HL-60/S4 treated with phorbol 12-myristate 13-acetate at 8.2 ng/mL for 4 days and 3 days (cell line): ENCODE measurements around the gene FAM234B.
"Not testable (repeated sequence)": the region's sequence is repeated elsewhere in the genome, so short reads cannot be mapped to it uniquely, and the experiment has no call there.

Experiments used
- in situ Hi-C: fragments of 300-500 bp; cut with MboI; formaldehyde crosslinking; loops from 2 replicates; pipeline ENCODE4 v1.15.0; 2022; ENCODE audit warnings: low sequenced_read_pairs

Gene FAM234B

GRCh38 chr12:13022851-13023271 lies 21.3 kb upstream of the FAM234B start:
- in situ Hi-C loops = no loop called here

DNA sequence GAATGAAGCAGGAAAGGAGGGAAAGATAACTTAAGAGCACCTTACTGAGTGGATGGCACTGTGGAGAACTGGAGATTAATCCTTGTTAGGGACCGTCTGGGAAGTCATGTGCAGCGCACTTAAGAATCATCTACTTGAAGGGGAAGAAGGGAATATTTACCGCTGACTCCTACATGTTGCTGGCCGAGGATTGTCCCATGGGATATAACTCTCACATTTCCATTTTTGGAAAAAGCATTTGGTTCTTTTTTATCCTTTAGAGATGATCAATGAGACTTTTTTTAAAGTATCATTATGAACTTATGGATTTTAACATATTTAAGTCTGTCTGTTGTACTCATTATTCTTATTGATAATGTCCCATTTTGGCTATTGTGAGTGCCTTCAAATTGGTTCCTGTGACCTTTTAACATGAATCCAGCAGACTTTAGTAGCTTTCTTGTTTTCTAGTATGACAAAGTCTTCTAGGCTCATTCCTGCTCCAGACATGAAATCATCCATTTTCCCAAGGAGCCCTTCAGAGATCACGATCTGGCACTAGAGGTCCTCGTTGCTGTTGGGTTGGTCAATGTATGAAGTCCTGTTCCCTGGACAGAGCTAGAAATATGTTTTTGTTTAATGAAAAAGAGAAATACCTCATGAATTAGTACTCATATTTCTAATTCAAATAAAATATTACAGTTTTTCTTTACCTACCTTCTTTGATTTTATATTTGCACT lies 20.2 kb upstream of the FAM234B start:
- in situ Hi-C loops = no loop called here

- in situ Hi-C loops = no loop called here
These were observed 19.7 kb upstream of the FAM234B start for GRCh38 chr12:13024531-13024916.

DNA sequence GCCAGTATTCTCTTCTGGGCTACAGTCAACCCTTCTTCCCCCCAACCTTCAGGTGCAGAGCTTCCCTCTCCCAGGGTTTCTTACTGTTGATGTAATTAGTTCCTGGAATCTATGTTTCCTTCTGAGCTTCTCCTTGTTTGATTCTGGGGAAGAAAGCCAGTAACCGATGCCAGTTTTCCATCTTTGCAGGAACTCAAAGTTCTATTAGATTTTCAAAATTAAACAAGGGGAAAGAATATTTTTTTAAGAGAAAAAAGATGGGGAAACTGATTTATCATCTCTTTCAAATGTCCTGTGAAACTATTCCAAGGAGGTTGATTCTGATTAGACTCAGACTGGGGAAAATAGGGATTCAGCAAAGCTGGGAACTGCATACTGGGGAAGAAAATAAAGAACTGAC lies 17.9 kb upstream of the FAM234B start:
- in situ Hi-C loops = no loop called here

DNA sequence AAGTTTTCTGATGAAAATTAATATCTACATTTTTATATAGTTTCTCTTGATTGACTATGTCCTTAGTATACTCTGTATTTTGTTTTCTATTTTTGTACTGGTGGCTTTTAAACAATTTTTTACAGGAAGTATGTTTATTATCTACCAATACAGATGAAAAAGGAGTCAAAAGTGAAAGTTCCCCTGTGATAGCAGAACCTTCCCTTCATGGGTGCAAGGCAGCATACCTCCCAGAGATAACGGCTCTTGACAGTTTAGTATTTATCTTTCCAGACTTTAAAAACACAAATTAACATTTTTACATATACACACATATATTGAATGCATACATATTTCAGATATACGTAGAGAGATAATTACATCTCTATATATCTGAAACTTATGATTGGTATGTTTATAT lies 17.1 kb upstream of the FAM234B start:
- in situ Hi-C loops = no loop called here

GRCh38 chr12:13027508-13027907 lies 16.7 kb upstream of the FAM234B start:
- in situ Hi-C loops = no loop called here

DNA sequence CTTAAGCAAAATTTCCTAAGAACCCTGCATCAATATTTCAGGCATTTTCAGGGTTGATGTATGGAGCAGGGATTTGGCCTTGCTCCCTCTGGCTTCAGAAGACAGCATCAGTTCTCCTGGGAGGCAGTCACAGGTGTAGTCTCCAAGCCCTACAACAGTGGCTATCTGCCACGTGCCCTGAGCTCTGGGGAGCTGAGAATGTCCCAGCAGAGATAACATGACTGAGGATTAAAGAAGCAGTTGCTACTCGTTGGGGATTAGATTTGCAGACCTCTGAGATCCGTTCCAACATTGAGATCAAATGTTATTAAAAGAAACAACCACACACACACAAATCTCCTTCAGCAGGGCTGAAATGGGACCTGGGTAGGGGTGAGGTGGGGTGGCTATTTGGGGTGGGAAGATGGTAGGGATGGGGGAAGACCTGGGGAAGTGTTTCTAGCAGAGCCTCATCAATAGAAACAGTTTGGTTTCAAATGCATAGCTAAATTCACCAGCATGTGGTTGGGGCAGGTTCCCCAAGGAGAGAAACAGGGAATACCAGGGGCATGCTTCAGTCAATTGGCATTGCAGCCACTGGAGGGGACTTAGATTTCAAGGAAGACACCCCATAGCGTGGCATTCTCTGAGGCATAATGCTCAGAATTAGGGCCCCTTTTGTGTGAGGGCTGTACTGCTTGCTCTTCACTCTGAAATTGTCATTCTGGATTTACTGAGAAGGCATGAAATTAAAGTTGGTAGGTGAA lies 15.2 kb upstream of the FAM234B start:
- in situ Hi-C loops = no loop called here

GRCh38 chr12:13030541-13031291 lies 13.5 kb upstream of the FAM234B start:
- in situ Hi-C loops = no loop called here

- in situ Hi-C loops = no loop called here
These were observed 12.0 kb upstream of the FAM234B start for GRCh38 chr12:13032164-13032563.

GRCh38 chr12:13033476-13033875 lies 10.7 kb upstream of the FAM234B start:
- in situ Hi-C loops = no loop called here

GRCh38 chr12:13035335-13035734 lies 8.8 kb upstream of the FAM234B start:
- in situ Hi-C loops = not testable (repeated sequence)

GRCh38 chr12:13036881-13037280 lies 7.3 kb upstream of the FAM234B start:
- in situ Hi-C loops = no loop called here

DNA sequence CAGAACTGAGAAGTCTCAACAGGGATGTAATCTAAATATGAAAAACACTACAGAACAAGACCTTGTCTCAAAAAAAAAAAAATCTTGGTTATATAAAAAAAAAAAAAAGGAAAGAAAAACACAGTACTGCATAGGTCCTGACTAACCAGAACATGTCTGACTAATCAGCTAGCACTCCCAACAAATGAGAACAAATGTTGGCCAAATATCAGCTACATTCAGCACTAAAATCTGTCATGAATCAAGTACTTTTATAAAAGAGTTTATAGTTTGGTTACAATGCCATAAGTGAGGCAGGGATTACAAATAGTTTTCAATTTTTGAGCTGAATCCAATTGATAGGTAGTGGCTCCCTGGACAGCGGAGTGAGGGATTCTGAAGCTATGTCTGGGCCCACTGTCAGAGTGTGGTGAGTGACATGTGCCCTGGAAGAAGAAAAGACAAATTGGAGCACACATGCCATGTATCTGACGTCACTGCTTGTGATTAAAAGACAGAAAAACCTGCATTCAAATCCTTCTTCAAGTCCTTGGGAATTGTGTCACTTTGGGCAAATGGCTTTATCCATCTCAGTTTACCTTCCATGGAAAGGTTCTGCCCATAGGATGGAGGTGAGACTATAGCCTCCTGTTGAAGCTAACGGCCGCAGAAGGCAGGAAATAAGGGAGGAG lies 5.6 kb upstream of the FAM234B start:
- in situ Hi-C loops = no loop called here

- in situ Hi-C loops = no loop called here
These were observed 4.7 kb upstream of the FAM234B start for GRCh38 chr12:13039328-13039956.

DNA sequence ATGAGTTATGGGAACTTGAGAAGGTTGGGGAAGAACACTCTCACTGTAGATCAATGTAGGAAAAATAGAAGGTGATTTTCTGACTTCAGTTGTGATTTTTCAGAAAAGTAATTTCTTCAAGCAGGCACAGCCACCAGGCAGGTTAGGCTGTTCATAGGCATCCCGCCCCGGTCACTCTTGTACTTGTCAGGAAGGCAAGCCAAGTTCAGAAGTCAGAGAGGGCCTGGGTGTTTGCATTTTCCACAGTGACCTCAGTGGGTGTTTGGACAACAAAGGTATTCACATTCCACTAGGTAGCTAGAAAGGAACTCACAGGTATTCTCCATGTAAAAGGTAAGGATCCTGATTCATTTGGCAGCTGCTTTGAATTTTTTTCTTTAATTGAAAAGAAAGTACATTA lies 3.0 kb upstream of the FAM234B start:
- in situ Hi-C loops = no loop called here

GRCh38 chr12:13042666-13043230 lies 1.4 kb upstream of the FAM234B start:
- in situ Hi-C loops = no loop called here

GRCh38 chr12:13044906-13045299 lies 722 bp downstream of the FAM234B start:
- in situ Hi-C loops = no loop called here

DNA sequence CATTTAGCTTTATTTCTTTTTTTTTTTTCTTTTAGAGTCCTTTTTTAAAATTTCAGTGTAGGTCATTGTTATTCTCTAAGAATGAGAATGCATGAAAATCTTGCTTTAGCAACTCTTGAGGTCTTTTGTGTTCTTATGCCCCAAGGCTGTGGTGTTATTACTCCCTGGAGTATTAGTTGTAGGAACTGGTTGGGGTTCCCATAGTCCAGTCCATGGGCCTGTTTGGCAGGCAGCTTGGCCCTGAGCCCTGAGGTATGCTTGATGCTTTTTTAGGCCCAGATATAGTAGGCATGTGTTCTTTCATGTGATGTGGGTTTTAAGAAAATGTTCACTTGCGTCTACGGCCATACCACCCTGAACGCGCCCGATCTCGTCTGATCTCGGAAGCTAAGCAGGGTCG lies 1.6 kb downstream of the FAM234B start:
- in situ Hi-C loops = no loop called here

DNA sequence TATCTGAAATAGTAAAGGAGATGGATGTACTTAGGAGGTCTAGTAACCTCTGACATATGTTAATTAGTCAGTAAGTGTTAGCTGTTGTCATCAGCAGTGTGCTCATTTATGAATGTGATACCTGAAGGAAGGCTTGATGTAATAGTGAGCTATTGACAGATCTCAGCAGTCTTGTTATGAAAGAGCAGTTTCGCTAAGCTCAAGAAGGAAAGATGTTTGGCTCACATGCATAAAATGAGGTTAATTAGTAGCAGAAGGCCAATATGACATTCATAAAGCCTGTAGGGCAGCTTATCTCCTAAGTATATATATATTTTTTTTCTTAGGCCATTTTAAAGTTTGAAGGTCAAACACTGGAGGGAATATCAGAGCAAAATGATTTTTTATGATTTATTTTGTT lies 2.8 kb downstream of the FAM234B start:
- in situ Hi-C loops = no loop called here

- in situ Hi-C loops = no loop called here
These were observed 5.6 kb downstream of the FAM234B start for GRCh38 chr12:13049816-13050215.
